ENCODE results near the gene UGGT1.

DNA sequence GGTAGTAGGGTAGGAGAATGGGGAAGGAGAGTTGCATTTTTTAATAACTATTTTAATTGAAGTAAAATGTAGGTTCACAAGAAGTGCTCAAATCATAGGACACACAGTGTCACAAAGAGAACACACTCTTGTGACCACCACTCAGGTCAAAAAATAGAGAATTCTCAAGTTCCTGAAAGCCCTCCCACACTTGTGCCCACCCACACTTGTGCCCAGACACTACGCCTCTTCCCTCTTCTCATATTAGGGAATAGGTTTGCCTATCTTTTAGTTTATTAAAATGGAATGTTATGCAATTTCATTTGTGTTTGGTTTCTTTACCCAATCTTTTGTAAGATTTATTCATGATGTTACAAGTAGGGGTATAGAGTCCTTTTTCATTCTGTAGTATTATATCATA is 67.2 kb downstream of the UGGT1 start:
- TF ChIP-seq EZH2 (IDR thresholded peaks at IDR 0.05; ENCODE audit: low read depth, unreplicated experiment) (no peak), POLR2AphosphoS5 (IDR thresholded peaks at IDR 0.05; ENCODE audit: low read depth) (no peak)
